K562 (cell line): ENCODE data around the gene CYSTM1. TPM values are rescaled to one million over a fixed set of nuclear protein-coding genes. Genes with fewer than 3 reads are reported as not detected.

Experiments
- ATAC-seq: fragments of 200-7000 bp; cut with Tn5 transposase; 3 replicates; pipeline ENCODE4 v1.9.1; 2020; ENCODE audit warnings: moderate library complexity
- BruUV-seq: library from RNA; stranded (reverse); fragments of 400-500 nt; replicated peaks from 2 replicates; lab custom pipeline; 2021; lab: Mats Ljungman, UMichigan
- CTCF ChIA-PET: fragments of 300-600 bp; formaldehyde crosslinking; extraction: SDS; loops from one replicate; lab custom pipeline; 2021; ENCODE audit warnings: low intra/inter-chr PET ratio; lab: Yijun Ruan, JAX
- POLR2A ChIA-PET: fragments of 300-600, 350-650 bp; sonication (Branson Sonifier 250); formaldehyde crosslinking; extraction: SDS; loops from one replicate; lab custom pipeline; 2021; ENCODE audit warnings: antibody characterized with exemption, inconsistent platforms; lab: Yijun Ruan, JAX
- DNase-seq, 4 experiments: peaks; one replicate each; pipeline versions ENCODE4 v3.0.0 to v3.0.0-alpha.2; 2011 to 2018; ENCODE audit warnings: low spot score in 3 of 4, mixed read lengths in 3 of 4; ENCODE audit errors: extremely low read depth in 1 of 4
- FAIRE-seq: peaks from 2 replicates; lab custom pipeline; 2011; peaks lifted over from hg19 to GRCh38; lab: Jason Lieb, UNC
- H2AFZ ChIP-seq: 2 replicates; pipeline ENCODE4 v1.6.0; 2011; ENCODE audit warnings: low read depth, low read length, control low read depth, inconsistent platforms
- H3K27ac ChIP-seq: fragments of 200-600 bp; 3 replicates; pipeline ENCODE4 v1.8.0; 2011; ENCODE audit warnings: low read depth, mild to moderate bottlenecking, control low read depth, inconsistent platforms, low read length, moderate library complexity, mixed read lengths; ENCODE audit errors: extremely low read depth
- H3K27me3 ChIP-seq, 2 experiments: fragments of 300-600 bp in 1 of 2; 2 replicates in 1 of 2; 3 replicates in 1 of 2; pipeline versions ENCODE4 v1.6.0 to v1.8.0; 2011; ENCODE audit warnings: inconsistent platforms in 2 of 2, low read length in 2 of 2, mild to moderate bottlenecking in 1 of 2, mixed read lengths in 1 of 2, moderate library complexity in 1 of 2; ENCODE audit not compliant: control insufficient read depth in 2 of 2, insufficient read depth in 2 of 2
- H3K36me3 ChIP-seq: fragments of 300-600 bp; 3 replicates; pipeline ENCODE4 v1.8.0; 2011; ENCODE audit warnings: mild to moderate bottlenecking, low read length, inconsistent platforms; ENCODE audit not compliant: control insufficient read depth, insufficient read depth
- H3K4me1 ChIP-seq, 2 experiments: fragments of 200-600 bp in 1 of 2; replicated peaks in 1 of 2; 2 replicates in 1 of 2; 3 replicates in 1 of 2; pipeline versions ENCODE4 v1.5.1 to v1.8.0; 2011; ENCODE audit warnings: inconsistent platforms in 2 of 2, low read length in 2 of 2, mild to moderate bottlenecking in 1 of 2, mixed read lengths in 1 of 2, moderate library complexity in 1 of 2; ENCODE audit not compliant: control insufficient read depth in 2 of 2, insufficient read depth in 2 of 2
- H3K4me2 ChIP-seq: 2 replicates; pipeline ENCODE4 v1.6.1; 2011; ENCODE audit warnings: low read length, control low read depth, inconsistent platforms, mixed read lengths; ENCODE audit not compliant: insufficient read depth
- H3K4me3 ChIP-seq: fragments of 200-600 bp; sonication (generic), shearing (Covaris generic); 2 replicates; pipeline ENCODE4 v1.5.1; 2016; ENCODE audit warnings: control low read depth, inconsistent platforms
- H3K79me2 ChIP-seq: fragments of 200-600 bp; 3 replicates; pipeline ENCODE4 v1.8.0; 2011; ENCODE audit warnings: low read length, inconsistent platforms; ENCODE audit not compliant: control insufficient read depth, insufficient read depth
- H3K9ac ChIP-seq, 2 experiments: 2 replicates each; pipeline versions ENCODE4 v1.6.0 to v1.6.1; 2011; ENCODE audit warnings: low read depth in 2 of 2, low read length in 2 of 2, control low read depth in 1 of 2, inconsistent platforms in 1 of 2, mild to moderate bottlenecking in 1 of 2, mixed read lengths in 1 of 2; ENCODE audit not compliant: insufficient read depth in 1 of 2
- H3K9me1 ChIP-seq: one replicate; pipeline ENCODE4 v1.6.0; 2011; ENCODE audit warnings: inconsistent platforms, mild to moderate bottlenecking, low read length, moderate library complexity; ENCODE audit not compliant: control insufficient read depth, insufficient read depth
- H3K9me3 ChIP-seq: replicated peaks from 2 replicates; pipeline ENCODE4 v1.5.1; 2011; ENCODE audit warnings: low read depth, low read length, inconsistent platforms; ENCODE audit not compliant: control insufficient read depth, insufficient read depth
- H4K20me1 ChIP-seq: replicated peaks from 2 replicates; pipeline ENCODE4 v1.6.1; 2011; ENCODE audit warnings: low read length, inconsistent platforms, mixed read lengths; ENCODE audit not compliant: control insufficient read depth, insufficient read depth
- TCF7 ChIP-seq: sonication (generic); IDR thresholded peaks from 2 replicates; pipeline ENCODE4 v1.6.1; 2016; ENCODE audit warnings: antibody characterized with exemption, borderline replicate concordance
- WGBS: fragments of 100-300 bp; shearing (Covaris generic); methylation state at CpG from one replicate; pipeline ENCODE4 v1.1.6; 2016; ENCODE audit warnings: low coverage, mixed read lengths; ENCODE audit not compliant: insufficient coverage; ENCODE audit errors: missing lambda C conversion rate; 5-methylcytosine and 5-hydroxymethylcytosine counted together
- in situ Hi-C: fragments of 300-500 bp; cut with MboI; formaldehyde crosslinking; loops from 4 replicates; pipeline ENCODE4 v1.15.0; 2018; ENCODE audit warnings: inconsistent platforms, mixed read lengths
- intact Hi-C: fragments of 100-400 bp; cut with micrococcal nuclease; formaldehyde crosslinking; loops from 2 replicates; pipeline ENCODE4 v1.14.2; 2022
- polyA plus RNA-seq, 8 experiments: library from polyadenylated mRNA; depleted of rRNA in 4 of 8; stranded (reverse) in 5 of 8; unstranded in 3 of 8; fragments of >200 nt; fragmentation: Nextera tagmentation in 2 of 8; fragmentation: Illumina TruSeq in 1 of 8; extraction: Ambion mirVana in 2 of 8; extraction: Trizol in 1 of 8; gene quantifications; 2 replicates each; pipeline versions ENCODE4 v1.2.1 to v1.2.3, GENCODE V29; 2011 to 2014; ENCODE audit warnings: inconsistent platforms in 1 of 8, missing spikeins in 1 of 8
- total RNA-seq, 7 experiments: library from RNA; depleted of rRNA in 6 of 7; stranded (reverse); fragments of >200 nt in 6 of 7; fragmentation: Illumina TruSeq in 2 of 7; extraction: Trizol in 2 of 7; gene quantifications; 2 replicates each; pipeline versions ENCODE4 v1.2.1 to v1.2.3, GENCODE V29; 2011 to 2021; ENCODE audit warnings: low replicate concordance in 1 of 7
- TF ChIP-seq, protein P1 (sequence below): fragments of 450-650 bp; IDR thresholded peaks from 2 replicates; pipeline ENCODE4 v1.6.1; 2016; ENCODE audit warnings: mild to moderate bottlenecking

Gene CYSTM1
- total and polyA plus RNA-seq, 9 of the 15 experiments (the other 6 are each of a cell fraction or from before 2014, with no cell fraction given), result 76.1 to 422 (median 108) TPM

DNA sequence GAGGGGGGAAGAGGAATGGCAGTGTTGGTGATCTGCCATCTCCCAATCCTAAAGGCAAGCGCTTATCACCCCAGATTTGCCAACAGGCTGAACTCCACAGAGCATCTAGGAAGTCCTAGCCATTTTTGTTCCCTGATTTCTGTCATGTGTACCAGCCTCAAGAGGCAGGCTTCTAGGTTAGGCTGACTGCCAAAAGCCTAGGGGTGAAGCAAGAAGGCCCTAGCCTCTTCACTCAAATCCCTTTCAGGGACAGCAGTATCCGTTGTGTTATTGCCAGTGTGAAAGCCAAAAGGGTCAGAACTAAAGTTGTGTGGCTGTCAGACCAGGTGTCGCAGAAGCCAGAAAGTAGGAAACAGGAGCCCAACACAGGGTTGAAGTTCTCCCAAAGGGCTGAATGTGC, 34.6 kb upstream of the CYSTM1 start:
- BruUV-seq, result no TSS peak

More for the DNA sequence above, 34.6 kb upstream of the CYSTM1 start:
- H3K4me3 ChIP-seq, result no peak overlapping the region
- 14% methylated on average over 3 of the region's 3 CpGs for WGBS
- CTCF ChIA-PET, result no interaction called here
- H3K27ac ChIP-seq, result no peak overlapping the region
- H3K36me3 ChIP-seq, result no peaks in the 10 kb centered on the region
- POLR2A ChIA-PET, result no interaction called here
- DNase-seq (no peak), FAIRE-seq (no peak)
- in situ Hi-C loops, result no loop called here
- peaks cover 18% of the 10 kb centered on the region for H4K20me1 ChIP-seq
- intact Hi-C loops, result no loop called here
- no peaks in the 10 kb centered on the region for H3K9me1 ChIP-seq
- no peaks in the 10 kb centered on the region for H3K79me2 ChIP-seq
- H3K4me1 ChIP-seq, result peaks cover 0 to 1% of the 10 kb centered on the region in 2 experiments; a peak in 2 of 5 replicates
- no peak overlapping the region for H2AFZ ChIP-seq
- H3K27me3 ChIP-seq, result peaks cover 3 to 14% of the 10 kb centered on the region in 2 experiments; a peak in 3 of 5 replicates
- no peak overlapping the region for H3K4me2 ChIP-seq
- TF ChIP-seq TCF7, result no peak
- TF ChIP-seq, protein P1, sequence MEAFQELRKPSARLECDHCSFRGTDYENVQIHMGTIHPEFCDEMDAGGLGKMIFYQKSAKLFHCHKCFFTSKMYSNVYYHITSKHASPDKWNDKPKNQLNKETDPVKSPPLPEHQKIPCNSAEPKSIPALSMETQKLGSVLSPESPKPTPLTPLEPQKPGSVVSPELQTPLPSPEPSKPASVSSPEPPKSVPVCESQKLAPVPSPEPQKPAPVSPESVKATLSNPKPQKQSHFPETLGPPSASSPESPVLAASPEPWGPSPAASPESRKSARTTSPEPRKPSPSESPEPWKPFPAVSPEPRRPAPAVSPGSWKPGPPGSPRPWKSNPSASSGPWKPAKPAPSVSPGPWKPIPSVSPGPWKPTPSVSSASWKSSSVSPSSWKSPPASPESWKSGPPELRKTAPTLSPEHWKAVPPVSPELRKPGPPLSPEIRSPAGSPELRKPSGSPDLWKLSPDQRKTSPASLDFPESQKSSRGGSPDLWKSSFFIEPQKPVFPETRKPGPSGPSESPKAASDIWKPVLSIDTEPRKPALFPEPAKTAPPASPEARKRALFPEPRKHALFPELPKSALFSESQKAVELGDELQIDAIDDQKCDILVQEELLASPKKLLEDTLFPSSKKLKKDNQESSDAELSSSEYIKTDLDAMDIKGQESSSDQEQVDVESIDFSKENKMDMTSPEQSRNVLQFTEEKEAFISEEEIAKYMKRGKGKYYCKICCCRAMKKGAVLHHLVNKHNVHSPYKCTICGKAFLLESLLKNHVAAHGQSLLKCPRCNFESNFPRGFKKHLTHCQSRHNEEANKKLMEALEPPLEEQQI, result no peak
- TF ChIP-seq, all 486 proteins: peak for 0
- H3K9ac ChIP-seq, result no peak overlapping the region
- ATAC-seq, result no peak
- H3K9me3 ChIP-seq, result no peaks in the 10 kb centered on the region
